ENCODE data around the gene ULBP3. TPM values are rescaled to one million over a fixed set of nuclear protein-coding genes. Genes with fewer than 3 reads are reported as not detected.

The ULBP3 gene
- 8.0 and 14.8 TPM in 2 replicates for total RNA-seq

- H3K36me3 ChIP-seq (ENCODE audit: control insufficient read depth, insufficient read depth, low read length) = no peaks in the 10 kb centered on the region
Measured at GRCh38 chr6:150068720-150069648, at the start of gene ULBP3. ULBP3 (minus strand) TSS chr6:150069121; CDS start chr6:150069066, 55 bp downstream.

GRCh38 chr6:150118627-150119026 lies 49.7 kb upstream of the ULBP3 start:
- no peak for TF ChIP-seq CTCF (IDR thresholded peaks at IDR 0.05; ENCODE audit: insufficient read depth, low read length, poor library complexity, severe bottlenecking)
- Histone ChIP-seq H3K4me3 (ENCODE audit: low read depth, low read length) (no peak overlapping the region), H3K36me3 (ENCODE audit: control insufficient read depth, insufficient read depth, low read length) (no peaks in the 10 kb centered on the region), H3K27me3 (ENCODE audit: control insufficient read depth, insufficient read depth, low read length) (no peaks in the 10 kb centered on the region)
- no peak for DNase-seq (ENCODE audit: low read depth)

More at GRCh38 chr6:150068720-150069648, at the start of gene ULBP3:
- Histone ChIP-seq H3K27me3 (ENCODE audit: control insufficient read depth, insufficient read depth, low read length) (no peaks in the 10 kb centered on the region), H3K4me3 (ENCODE audit: low read depth, low read length) (peak within 1 kb of the TSS; percentile 62)
- peak; percentile 87 for DNase-seq (ENCODE audit: low read depth)
- TF ChIP-seq CTCF (IDR thresholded peaks at IDR 0.05; ENCODE audit: insufficient read depth, low read length, poor library complexity, severe bottlenecking) = peak; percentile 74

- Histone ChIP-seq H3K27me3 (ENCODE audit: control insufficient read depth, insufficient read depth, low read length) (no peaks in the 10 kb centered on the region), H3K4me3 (ENCODE audit: low read depth, low read length) (no peak overlapping the region), H3K36me3 (ENCODE audit: control insufficient read depth, insufficient read depth, low read length) (no peaks in the 10 kb centered on the region)
- DNase-seq (ENCODE audit: low read depth) = no peak
- no peak for TF ChIP-seq CTCF (IDR thresholded peaks at IDR 0.05; ENCODE audit: insufficient read depth, low read length, poor library complexity, severe bottlenecking)
Measured at GRCh38 chr6:150118203-150118602, 49.3 kb upstream of the ULBP3 start.

- no peaks in the 10 kb centered on the region for H3K36me3 ChIP-seq (ENCODE audit: control insufficient read depth, insufficient read depth, low read length)
- no peak overlapping the region for H3K4me3 ChIP-seq (ENCODE audit: low read depth, low read length)
- no peak for TF ChIP-seq CTCF (IDR thresholded peaks at IDR 0.05; ENCODE audit: insufficient read depth, low read length, poor library complexity, severe bottlenecking)
- no peak for DNase-seq (ENCODE audit: low read depth)
- no peaks in the 10 kb centered on the region for H3K27me3 ChIP-seq (ENCODE audit: control insufficient read depth, insufficient read depth, low read length)
Measured at GRCh38 chr6:150116200-150116800, 47.4 kb upstream of the ULBP3 start.

- Histone ChIP-seq H3K27me3 (ENCODE audit: control insufficient read depth, insufficient read depth, low read length) (no peaks in the 10 kb centered on the region), H3K36me3 (ENCODE audit: control insufficient read depth, insufficient read depth, low read length) (no peaks in the 10 kb centered on the region), H3K4me3 (ENCODE audit: low read depth, low read length) (no peak overlapping the region)
- no peak for DNase-seq (ENCODE audit: low read depth)
- no peak for TF ChIP-seq CTCF (IDR thresholded peaks at IDR 0.05; ENCODE audit: insufficient read depth, low read length, poor library complexity, severe bottlenecking)
Measured at GRCh38 chr6:150115769-150116168, 46.8 kb upstream of the ULBP3 start.
